Vagina (tissue), 2 donors: ENCODE data around the gene CAMKMT.

Experiments used
- CTCF ChIP-seq, 3 experiments: fragments of 450-650 bp in 2 of 3; fragments of 200-600 bp in 1 of 3; sonication (generic) in 1 of 3; IDR thresholded peaks; one replicate each; pipeline ENCODE4 v1.5.1; 2017 to 2019; ENCODE audit warnings: antibody characterized with exemption in 3 of 3, mild to moderate bottlenecking in 2 of 3, moderate library complexity in 2 of 3
- POLR2A ChIP-seq, 2 donors: fragments of 450-650 bp; IDR thresholded peaks; one replicate each; pipeline ENCODE4 v1.6.1; 2017; ENCODE audit warnings: antibody characterized with exemption in 2 of 2, mild to moderate bottlenecking in 2 of 2, moderate library complexity in 2 of 2
- POLR2AphosphoS5 ChIP-seq, 2 donors: sonication (generic); formaldehyde crosslinking; IDR thresholded peaks; one replicate each; pipeline ENCODE4 v1.9.0; 2017; ENCODE audit warnings: antibody characterized with exemption in 2 of 2, mild to moderate bottlenecking in 2 of 2, low read depth in 1 of 2; ENCODE audit not compliant: insufficient read depth in 1 of 2

DNA sequence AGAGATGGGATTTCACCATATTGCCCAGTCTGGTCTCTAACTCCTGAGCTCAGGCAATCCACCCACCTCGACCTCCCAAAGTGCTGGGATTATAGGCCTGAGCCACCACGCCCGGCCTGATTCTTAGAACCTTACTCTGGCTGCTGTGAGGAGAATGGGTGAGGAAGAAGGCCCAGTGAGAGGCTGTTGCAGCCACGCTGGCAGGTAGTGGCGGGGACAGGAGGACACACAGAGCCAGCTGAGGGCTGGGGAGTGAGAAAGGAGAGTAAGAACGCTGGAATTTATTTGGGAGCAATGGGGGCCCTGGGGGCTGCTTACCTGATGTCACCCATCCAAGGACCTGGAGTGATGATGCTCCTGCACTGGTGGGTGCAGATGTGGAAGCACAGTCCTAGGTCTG is 425.9 kb downstream of the CAMKMT start:
- TF ChIP-seq POLR2A (IDR thresholded peaks at IDR 0.05) (no peak), CTCF (IDR thresholded peaks at IDR 0.05) (no peak), POLR2AphosphoS5 (IDR thresholded peaks at IDR 0.05; ENCODE audit: insufficient read depth in 1 of 2, low read depth in 1 of 2) (no peak)
